ENCODE data around the gene PSMB4.

Gene PSMB4

GRCh38 chr1:151368393-151369301, 30.7 kb upstream of the PSMB4 start:
- H3K79me1 ChIP-seq (ENCODE audit: low read depth, low read length), result no peaks in the 10 kb centered on the region
- no peak overlapping the region for H3K4me3 ChIP-seq (ENCODE audit: low read length in 2 of 2)
- H3K4ac ChIP-seq (ENCODE audit: low read length), result no peak overlapping the region
- no peak overlapping the region for H2BK12ac ChIP-seq (ENCODE audit: low read length)
- H3K14ac ChIP-seq (ENCODE audit: low read length), result no peak overlapping the region
- H2AFZ ChIP-seq (ENCODE audit: low read length), result no peak overlapping the region
- no peak overlapping the region for H4K91ac ChIP-seq (ENCODE audit: low read depth, low read length, poor library complexity)
- H3K18ac ChIP-seq (ENCODE audit: low read length), result no peak overlapping the region
- H3K27ac ChIP-seq (replicated peaks; ENCODE audit: low read length), result no peak overlapping the region
- peaks cover 34 to 56% of the 10 kb centered on the region in 2 donors for H3K36me3 ChIP-seq (replicated peaks in 1 of 2; ENCODE audit: control insufficient read depth in 2 of 2, insufficient read depth in 2 of 2, low read length in 2 of 2)
- peaks cover 2 to 8% of the 10 kb centered on the region in 2 donors for H3K9me3 ChIP-seq (replicated peaks in 1 of 2; ENCODE audit: control insufficient read depth in 2 of 2, insufficient read depth in 1 of 2, low read depth in 1 of 2, low read length in 2 of 2)
- H3K23ac ChIP-seq (ENCODE audit: low read depth, low read length, poor library complexity), result no peak overlapping the region
- no peaks in the 10 kb centered on the region for H3K27me3 ChIP-seq (ENCODE audit: control insufficient read depth in 3 of 3, insufficient read depth in 3 of 3, low read depth in 1 of 3, low read length in 3 of 3)
- H2AK5ac ChIP-seq (ENCODE audit: low read depth, low read length), result no peak overlapping the region
- no peak overlapping the region for H2BK120ac ChIP-seq (ENCODE audit: low read depth, low read length)
- WGBS, 2 donors (ENCODE audit: extremely low coverage in 2 of 2, insufficient read length in 2 of 2, insufficient replicate concordance in 1 of 2), result no CpG with 5 or more reads among the region's 20 CpGs
- H4K8ac ChIP-seq (ENCODE audit: low read depth, low read length), result no peak overlapping the region
- DNase-seq (ENCODE audit: low spot score), result no peak
- H2BK15ac ChIP-seq (ENCODE audit: low read length), result no peak overlapping the region
- H2BK5ac ChIP-seq (ENCODE audit: low read length), result no peak overlapping the region
- H3K4me1 ChIP-seq (ENCODE audit: control insufficient read depth in 2 of 2, insufficient read depth in 1 of 2, low read depth in 1 of 2, low read length in 2 of 2), result peaks cover 4 to 10% of the 10 kb centered on the region in 2 donors
- no peak overlapping the region for H3K4me2 ChIP-seq (ENCODE audit: insufficient read depth, low read length, poor library complexity, severe bottlenecking)
- H3K9ac ChIP-seq (ENCODE audit: low read depth, low read length, poor library complexity), result no peak overlapping the region

DNA sequence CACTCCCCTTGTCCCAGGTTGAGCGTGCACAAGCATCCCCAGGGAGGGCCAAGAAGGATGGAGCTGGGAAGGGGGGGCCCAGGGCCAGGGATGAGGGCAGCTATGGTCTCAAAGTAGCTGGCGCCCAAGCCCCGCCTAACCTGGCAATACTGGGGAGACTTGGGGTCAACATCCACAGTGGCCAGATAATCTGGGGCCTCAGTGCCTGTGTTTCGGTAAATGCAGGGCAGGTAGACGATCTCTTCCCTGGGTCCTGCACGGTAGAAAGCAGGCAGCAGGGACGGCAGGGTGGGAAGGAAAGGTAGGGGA, 30.1 kb upstream of the PSMB4 start:
- peak overlapping the region; percentile 8 for H3K23ac ChIP-seq (ENCODE audit: low read depth, low read length, poor library complexity)
- peaks cover 4 to 10% of the 10 kb centered on the region in 2 donors for H3K4me1 ChIP-seq (ENCODE audit: control insufficient read depth in 2 of 2, insufficient read depth in 1 of 2, low read depth in 1 of 2, low read length in 2 of 2)
- no peak overlapping the region for H2BK5ac ChIP-seq (ENCODE audit: low read length)
- H4K91ac ChIP-seq (ENCODE audit: low read depth, low read length, poor library complexity), result no peak overlapping the region
- DNase-seq (ENCODE audit: low spot score), result no peak
- peaks cover 0 to 1% (median 0%) of the 10 kb centered on the region in 3 experiments for H3K27me3 ChIP-seq (ENCODE audit: control insufficient read depth in 3 of 3, insufficient read depth in 3 of 3, low read depth in 1 of 3, low read length in 3 of 3)
- no peak overlapping the region for H2AK5ac ChIP-seq (ENCODE audit: low read depth, low read length)
- no peak overlapping the region for H3K9ac ChIP-seq (ENCODE audit: low read depth, low read length, poor library complexity)
- H3K18ac ChIP-seq (ENCODE audit: low read length), result peak overlapping the region; percentile 46
- no peak overlapping the region for H2BK12ac ChIP-seq (ENCODE audit: low read length)
- H3K27ac ChIP-seq (replicated peaks; ENCODE audit: low read length), result no peak overlapping the region
- no CpG with 5 or more reads among the region's 7 CpGs for WGBS, 2 donors (ENCODE audit: extremely low coverage in 2 of 2, insufficient read length in 2 of 2, insufficient replicate concordance in 1 of 2)
- H2BK120ac ChIP-seq (ENCODE audit: low read depth, low read length), result no peak overlapping the region
- no peak overlapping the region for H3K14ac ChIP-seq (ENCODE audit: low read length)
- H4K8ac ChIP-seq (ENCODE audit: low read depth, low read length), result no peak overlapping the region
- no peak overlapping the region for H3K4me3 ChIP-seq (ENCODE audit: low read length in 2 of 2)
- peaks cover 1 to 3% of the 10 kb centered on the region in 2 donors for H3K9me3 ChIP-seq (replicated peaks in 1 of 2; ENCODE audit: control insufficient read depth in 2 of 2, insufficient read depth in 1 of 2, low read depth in 1 of 2, low read length in 2 of 2)
- no peak overlapping the region for H2AFZ ChIP-seq (ENCODE audit: low read length)
- H2BK15ac ChIP-seq (ENCODE audit: low read length), result no peak overlapping the region
- H3K4me2 ChIP-seq (ENCODE audit: insufficient read depth, low read length, poor library complexity, severe bottlenecking), result no peak overlapping the region
- no peak overlapping the region for H3K4ac ChIP-seq (ENCODE audit: low read length)
- H3K79me1 ChIP-seq (ENCODE audit: low read depth, low read length), result no peaks in the 10 kb centered on the region
- H3K36me3 ChIP-seq (replicated peaks in 1 of 2; ENCODE audit: control insufficient read depth in 2 of 2, insufficient read depth in 2 of 2, low read length in 2 of 2), result peaks cover 31 to 50% of the 10 kb centered on the region in 2 donors

GRCh38 chr1:151369621-151370048, 29.7 kb upstream of the PSMB4 start:
- no peak overlapping the region for H4K8ac ChIP-seq (ENCODE audit: low read depth, low read length)
- H4K91ac ChIP-seq (ENCODE audit: low read depth, low read length, poor library complexity), result no peak overlapping the region
- no peaks in the 10 kb centered on the region for H3K79me1 ChIP-seq (ENCODE audit: low read depth, low read length)
- H3K9ac ChIP-seq (ENCODE audit: low read depth, low read length, poor library complexity), result no peak overlapping the region
- H3K4me2 ChIP-seq (ENCODE audit: insufficient read depth, low read length, poor library complexity, severe bottlenecking), result no peak overlapping the region
- H3K23ac ChIP-seq (ENCODE audit: low read depth, low read length, poor library complexity), result peak overlapping the region; percentile 8
- peaks cover 27 to 46% of the 10 kb centered on the region in 2 donors for H3K36me3 ChIP-seq (replicated peaks in 1 of 2; ENCODE audit: control insufficient read depth in 2 of 2, insufficient read depth in 2 of 2, low read length in 2 of 2)
- no peaks in the 10 kb centered on the region for H3K9me3 ChIP-seq (replicated peaks in 1 of 2; ENCODE audit: control insufficient read depth in 2 of 2, insufficient read depth in 1 of 2, low read depth in 1 of 2, low read length in 2 of 2)
- H2AFZ ChIP-seq (ENCODE audit: low read length), result no peak overlapping the region
- H3K18ac ChIP-seq (ENCODE audit: low read length), result no peak overlapping the region
- DNase-seq (ENCODE audit: low spot score), result no peak
- no peak overlapping the region for H2BK12ac ChIP-seq (ENCODE audit: low read length)
- H2BK120ac ChIP-seq (ENCODE audit: low read depth, low read length), result no peak overlapping the region
- H3K4me3 ChIP-seq (ENCODE audit: low read length in 2 of 2), result no peak overlapping the region
- H2BK5ac ChIP-seq (ENCODE audit: low read length), result no peak overlapping the region
- H3K4me1 ChIP-seq (ENCODE audit: control insufficient read depth in 2 of 2, insufficient read depth in 1 of 2, low read depth in 1 of 2, low read length in 2 of 2), result peaks cover 4 to 10% of the 10 kb centered on the region in 2 donors
- WGBS, 2 donors (ENCODE audit: extremely low coverage in 2 of 2, insufficient read length in 2 of 2, insufficient replicate concordance in 1 of 2), result no CpG with 5 or more reads among the region's 15 CpGs
- H3K27ac ChIP-seq (replicated peaks; ENCODE audit: low read length), result no peak overlapping the region
- no peak overlapping the region for H2AK5ac ChIP-seq (ENCODE audit: low read depth, low read length)
- no peak overlapping the region for H2BK15ac ChIP-seq (ENCODE audit: low read length)
- peaks cover 0 to 1% (median 0%) of the 10 kb centered on the region in 3 experiments for H3K27me3 ChIP-seq (ENCODE audit: control insufficient read depth in 3 of 3, insufficient read depth in 3 of 3, low read depth in 1 of 3, low read length in 3 of 3)
- no peak overlapping the region for H3K14ac ChIP-seq (ENCODE audit: low read length)
- no peak overlapping the region for H3K4ac ChIP-seq (ENCODE audit: low read length)

- WGBS, 2 donors (ENCODE audit: extremely low coverage in 2 of 2, insufficient read length in 2 of 2, insufficient replicate concordance in 1 of 2), result no CpG with 5 or more reads among the region's 6 CpGs
Observed at GRCh38 chr1:151370211-151370911, 29.0 kb upstream of the PSMB4 start.

More at GRCh38 chr1:151370211-151370911, 29.0 kb upstream of the PSMB4 start:
- no peak overlapping the region for H3K27ac ChIP-seq (replicated peaks; ENCODE audit: low read length)
- H2BK15ac ChIP-seq (ENCODE audit: low read length), result peak overlapping the region; percentile 81
- H3K4ac ChIP-seq (ENCODE audit: low read length), result no peak overlapping the region
- no peak overlapping the region for H3K23ac ChIP-seq (ENCODE audit: low read depth, low read length, poor library complexity)
- H2BK12ac ChIP-seq (ENCODE audit: low read length), result no peak overlapping the region
- no peaks in the 10 kb centered on the region for H3K9me3 ChIP-seq (replicated peaks in 1 of 2; ENCODE audit: control insufficient read depth in 2 of 2, insufficient read depth in 1 of 2, low read depth in 1 of 2, low read length in 2 of 2)
- H4K8ac ChIP-seq (ENCODE audit: low read depth, low read length), result no peak overlapping the region
- no peak overlapping the region for H3K4me2 ChIP-seq (ENCODE audit: insufficient read depth, low read length, poor library complexity, severe bottlenecking)
- no peak overlapping the region for H2BK120ac ChIP-seq (ENCODE audit: low read depth, low read length)
- H3K36me3 ChIP-seq (replicated peaks in 1 of 2; ENCODE audit: control insufficient read depth in 2 of 2, insufficient read depth in 2 of 2, low read length in 2 of 2), result peaks cover 20 to 39% of the 10 kb centered on the region in 2 donors
- peaks cover 4 to 10% of the 10 kb centered on the region in 2 donors for H3K4me1 ChIP-seq (ENCODE audit: control insufficient read depth in 2 of 2, insufficient read depth in 1 of 2, low read depth in 1 of 2, low read length in 2 of 2)
- DNase-seq (ENCODE audit: low spot score), result no peak
- peak overlapping the region; percentile 63 for H2AK5ac ChIP-seq (ENCODE audit: low read depth, low read length)
- no peak overlapping the region for H3K4me3 ChIP-seq (ENCODE audit: low read length in 2 of 2)
- H3K79me1 ChIP-seq (ENCODE audit: low read depth, low read length), result no peaks in the 10 kb centered on the region
- H3K14ac ChIP-seq (ENCODE audit: low read length), result peak overlapping the region; percentile 63
- peak overlapping the region; percentile 14 for H3K9ac ChIP-seq (ENCODE audit: low read depth, low read length, poor library complexity)
- peaks cover 0 to 1% (median 0%) of the 10 kb centered on the region in 3 experiments for H3K27me3 ChIP-seq (ENCODE audit: control insufficient read depth in 3 of 3, insufficient read depth in 3 of 3, low read depth in 1 of 3, low read length in 3 of 3)
- no peak overlapping the region for H2BK5ac ChIP-seq (ENCODE audit: low read length)
- no peak overlapping the region for H4K91ac ChIP-seq (ENCODE audit: low read depth, low read length, poor library complexity)
- H2AFZ ChIP-seq (ENCODE audit: low read length), result no peak overlapping the region
- H3K18ac ChIP-seq (ENCODE audit: low read length), result peak overlapping the region; percentile 9
